HCT116 (cell line): ENCODE measurements around the gene PPP2R5B.

Experiments used
- ELF1 ChIP-seq: IDR thresholded peaks from 2 replicates; pipeline ENCODE4 v1.6.1; 2012; ENCODE audit warnings: low read depth, borderline replicate concordance
- POLR2A ChIP-seq: IDR thresholded peaks from 2 replicates; pipeline ENCODE4 v1.7.0; 2011; ENCODE audit warnings: borderline replicate concordance; ENCODE audit not compliant: insufficient read depth, insufficient read length; ENCODE audit errors: extremely low read depth
- SRF ChIP-seq: IDR thresholded peaks from 2 replicates; pipeline ENCODE4 v1.6.1; 2012; ENCODE audit warnings: low read depth
- TCF7L2 ChIP-seq: IDR thresholded peaks from 2 replicates; pipeline ENCODE4 v1.7.0; 2011; ENCODE audit warnings: borderline replicate concordance, inconsistent platforms; ENCODE audit not compliant: insufficient read depth, insufficient read length; ENCODE audit errors: extremely low read depth
- YY1 ChIP-seq: IDR thresholded peaks from 2 replicates; pipeline ENCODE4 v1.6.1; 2011; ENCODE audit warnings: low read length, low read depth, moderate library complexity, mild to moderate bottlenecking; ENCODE audit not compliant: insufficient replicate concordance; ENCODE audit errors: extremely low read depth
- TF ChIP-seq, protein P1 (sequence below): IDR thresholded peaks from 2 replicates; pipeline ENCODE4 v1.6.1; 2012
- TF ChIP-seq, protein P2 (sequence below), 3 experiments: fragments of 200-600 bp in 1 of 3; sonication (generic) in 1 of 3; IDR thresholded peaks in 2 of 3; conservative IDR thresholded peaks in 1 of 3; 2 replicates each; pipeline ENCODE4 v1.5.1; 2012 to 2017; ENCODE audit warnings: low read depth in 2 of 3, low read length in 2 of 3, antibody characterized with exemption in 1 of 3, borderline replicate concordance in 1 of 3, control low read depth in 1 of 3, mild to moderate bottlenecking in 1 of 3, mixed read lengths in 1 of 3, mixed run types in 1 of 3, moderate library complexity in 1 of 3; ENCODE audit not compliant: insufficient read depth in 1 of 3
- TF ChIP-seq, protein P3 (sequence below): IDR thresholded peaks from 2 replicates; pipeline ENCODE4 v1.6.1; 2012; ENCODE audit warnings: low read depth
- TF ChIP-seq, protein P4 (sequence below): IDR thresholded peaks from 2 replicates; pipeline ENCODE4 v1.6.1; 2012

DNA sequence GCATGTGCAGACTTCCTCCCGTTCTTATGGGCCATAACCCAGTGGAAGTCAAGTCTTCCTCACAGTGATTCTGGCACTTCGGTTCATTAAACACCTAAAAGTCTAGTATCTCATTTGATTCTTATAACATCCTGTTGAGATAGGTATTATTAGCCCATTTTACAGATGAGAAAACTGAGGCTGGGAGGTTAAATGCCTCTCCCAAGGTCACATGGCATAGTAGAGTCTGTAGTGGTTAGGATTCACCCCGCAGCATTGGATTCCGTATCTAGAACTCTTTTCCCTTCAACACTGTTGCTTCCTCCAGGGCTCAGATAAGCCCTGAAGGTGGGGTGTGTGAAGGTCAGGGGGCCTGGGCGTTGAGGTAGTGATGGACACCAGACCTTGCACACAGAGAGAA, 7.8 kb downstream of the PPP2R5B start:
- TF ChIP-seq, protein P1, sequence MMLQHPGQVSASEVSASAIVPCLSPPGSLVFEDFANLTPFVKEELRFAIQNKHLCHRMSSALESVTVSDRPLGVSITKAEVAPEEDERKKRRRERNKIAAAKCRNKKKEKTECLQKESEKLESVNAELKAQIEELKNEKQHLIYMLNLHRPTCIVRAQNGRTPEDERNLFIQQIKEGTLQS: no peak
- TF ChIP-seq SRF: no peak
- TF ChIP-seq, protein P2, sequence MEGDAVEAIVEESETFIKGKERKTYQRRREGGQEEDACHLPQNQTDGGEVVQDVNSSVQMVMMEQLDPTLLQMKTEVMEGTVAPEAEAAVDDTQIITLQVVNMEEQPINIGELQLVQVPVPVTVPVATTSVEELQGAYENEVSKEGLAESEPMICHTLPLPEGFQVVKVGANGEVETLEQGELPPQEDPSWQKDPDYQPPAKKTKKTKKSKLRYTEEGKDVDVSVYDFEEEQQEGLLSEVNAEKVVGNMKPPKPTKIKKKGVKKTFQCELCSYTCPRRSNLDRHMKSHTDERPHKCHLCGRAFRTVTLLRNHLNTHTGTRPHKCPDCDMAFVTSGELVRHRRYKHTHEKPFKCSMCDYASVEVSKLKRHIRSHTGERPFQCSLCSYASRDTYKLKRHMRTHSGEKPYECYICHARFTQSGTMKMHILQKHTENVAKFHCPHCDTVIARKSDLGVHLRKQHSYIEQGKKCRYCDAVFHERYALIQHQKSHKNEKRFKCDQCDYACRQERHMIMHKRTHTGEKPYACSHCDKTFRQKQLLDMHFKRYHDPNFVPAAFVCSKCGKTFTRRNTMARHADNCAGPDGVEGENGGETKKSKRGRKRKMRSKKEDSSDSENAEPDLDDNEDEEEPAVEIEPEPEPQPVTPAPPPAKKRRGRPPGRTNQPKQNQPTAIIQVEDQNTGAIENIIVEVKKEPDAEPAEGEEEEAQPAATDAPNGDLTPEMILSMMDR (IDR thresholded peaks at IDR 0.05 in 2 of 3, conservative IDR thresholded peaks at IDR 0.05 in 1 of 3; ENCODE audit: borderline replicate concordance in 1 of 3, insufficient read depth in 1 of 3, low read depth in 2 of 3, low read length in 2 of 3): no peak
- no peak for TF ChIP-seq POLR2A
- TF ChIP-seq, protein P3, sequence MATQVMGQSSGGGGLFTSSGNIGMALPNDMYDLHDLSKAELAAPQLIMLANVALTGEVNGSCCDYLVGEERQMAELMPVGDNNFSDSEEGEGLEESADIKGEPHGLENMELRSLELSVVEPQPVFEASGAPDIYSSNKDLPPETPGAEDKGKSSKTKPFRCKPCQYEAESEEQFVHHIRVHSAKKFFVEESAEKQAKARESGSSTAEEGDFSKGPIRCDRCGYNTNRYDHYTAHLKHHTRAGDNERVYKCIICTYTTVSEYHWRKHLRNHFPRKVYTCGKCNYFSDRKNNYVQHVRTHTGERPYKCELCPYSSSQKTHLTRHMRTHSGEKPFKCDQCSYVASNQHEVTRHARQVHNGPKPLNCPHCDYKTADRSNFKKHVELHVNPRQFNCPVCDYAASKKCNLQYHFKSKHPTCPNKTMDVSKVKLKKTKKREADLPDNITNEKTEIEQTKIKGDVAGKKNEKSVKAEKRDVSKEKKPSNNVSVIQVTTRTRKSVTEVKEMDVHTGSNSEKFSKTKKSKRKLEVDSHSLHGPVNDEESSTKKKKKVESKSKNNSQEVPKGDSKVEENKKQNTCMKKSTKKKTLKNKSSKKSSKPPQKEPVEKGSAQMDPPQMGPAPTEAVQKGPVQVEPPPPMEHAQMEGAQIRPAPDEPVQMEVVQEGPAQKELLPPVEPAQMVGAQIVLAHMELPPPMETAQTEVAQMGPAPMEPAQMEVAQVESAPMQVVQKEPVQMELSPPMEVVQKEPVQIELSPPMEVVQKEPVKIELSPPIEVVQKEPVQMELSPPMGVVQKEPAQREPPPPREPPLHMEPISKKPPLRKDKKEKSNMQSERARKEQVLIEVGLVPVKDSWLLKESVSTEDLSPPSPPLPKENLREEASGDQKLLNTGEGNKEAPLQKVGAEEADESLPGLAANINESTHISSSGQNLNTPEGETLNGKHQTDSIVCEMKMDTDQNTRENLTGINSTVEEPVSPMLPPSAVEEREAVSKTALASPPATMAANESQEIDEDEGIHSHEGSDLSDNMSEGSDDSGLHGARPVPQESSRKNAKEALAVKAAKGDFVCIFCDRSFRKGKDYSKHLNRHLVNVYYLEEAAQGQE: no peak
- TF ChIP-seq, protein P4, sequence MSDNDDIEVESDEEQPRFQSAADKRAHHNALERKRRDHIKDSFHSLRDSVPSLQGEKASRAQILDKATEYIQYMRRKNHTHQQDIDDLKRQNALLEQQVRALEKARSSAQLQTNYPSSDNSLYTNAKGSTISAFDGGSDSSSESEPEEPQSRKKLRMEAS: no peak
- no peak for TF ChIP-seq ELF1
- TF ChIP-seq TCF7L2: no peak
- no peak for TF ChIP-seq YY1
